Cardiac septum (tissue), 1 donor: ENCODE results near the gene PPP2R3B. TPM values are rescaled to one million over a fixed set of nuclear protein-coding genes. Genes with fewer than 3 reads are reported as not detected.

Source experiments
- DNase-seq: peaks from one replicate; pipeline ENCODE4 v3.0.0-alpha.2; 2020; ENCODE audit warnings: low spot score
- intact Hi-C: fragments of 100-400 bp; cut with DNase I; formaldehyde crosslinking; loops from one replicate; pipeline ENCODE4 v1.14.0; 2022
- total RNA-seq: library from RNA; stranded (reverse); fragmentation: NEBNext Ultra II Directional; extraction: Animal tissue kit (Norgen Biotek cat#: 25700); gene quantifications from one replicate; pipeline ENCODE4 v1.2.1, GENCODE V29; 2021
- donor health status: DM: no; HTN: no; CAD: no.

PPP2R3B gene
- total RNA-seq, 1 donor from 2014 or later, result 128 TPM

- intact Hi-C loops, result no loop called here
- DNase-seq, result no peak
Measured at GRCh38 chrX:287670-288069, 99.0 kb downstream of the PPP2R3B start.

- no peak for DNase-seq
- intact Hi-C loops, result no loop called here
Measured at GRCh38 chrX:285076-285677, 101.5 kb downstream of the PPP2R3B start.

Other genes with a start within 250 kb of the PPP2R3B start
- gene PLCXD1, start 105.5 kb downstream of the PPP2R3B start, total RNA-seq, result 3.4 TPM
- 35.3 TPM for gene GTPBP6, start 68.1 kb downstream of the PPP2R3B start, total RNA-seq
- gene SHOX, start 243.9 kb upstream of the PPP2R3B start, total RNA-seq, result 0.11 TPM